Breast epithelium (tissue), 4 donors: ENCODE measurements around the gene SNAP25. TPM values are rescaled to one million over a fixed set of nuclear protein-coding genes. Genes with fewer than 3 reads are reported as not detected.

Experiments
- DNase-seq, 2 donors: peaks; one replicate each; pipeline ENCODE4 v3.0.0-alpha.2; 2019; ENCODE audit warnings: low spot score in 2 of 2
- H3K27ac ChIP-seq, 2 donors: fragments of 200-600 bp; sonication (generic) in 1 of 2; one replicate each; pipeline ENCODE4 v1.5.1; 2016 to 2019; ENCODE audit warnings: mild to moderate bottlenecking in 1 of 2
- H3K27me3 ChIP-seq, 2 donors: fragments of 200-600 bp; sonication (generic) in 1 of 2; one replicate each; pipeline versions ENCODE4 v1.5.1 to v1.6.0; 2017 to 2019; ENCODE audit warnings: control low read depth in 1 of 2, mild to moderate bottlenecking in 1 of 2
- H3K36me3 ChIP-seq: fragments of 200-600 bp; one replicate; pipeline ENCODE4 v1.5.1; 2019
- H3K4me1 ChIP-seq, 2 donors: fragments of 200-600 bp; sonication (generic); one replicate each; pipeline ENCODE4 v1.5.1; 2016 to 2019; ENCODE audit warnings: control low read depth in 1 of 2
- H3K4me3 ChIP-seq, 3 donors: fragments of 200-600 bp; sonication (generic); 1 replicate in 2 of 3; 2 replicates in 1 of 3; pipeline ENCODE4 v1.5.1; 2016 to 2019; ENCODE audit warnings: mild to moderate bottlenecking in 3 of 3, moderate library complexity in 2 of 3
- H3K9me3 ChIP-seq, 2 donors: fragments of 200-600 bp; sonication (generic) in 1 of 2; one replicate each; pipeline ENCODE4 v1.5.1; 2016 to 2019; ENCODE audit warnings: control low read depth in 1 of 2
- CTCF ChIP-seq, 3 donors: fragments of 450-650 bp; IDR thresholded peaks; one replicate each; pipeline ENCODE4 v1.5.1; 2016 to 2017; ENCODE audit warnings: antibody characterized with exemption in 3 of 3, mild to moderate bottlenecking in 3 of 3, moderate library complexity in 3 of 3
- POLR2A ChIP-seq: fragments of 450-650 bp; IDR thresholded peaks from one replicate; pipeline ENCODE4 v1.6.1; 2016; ENCODE audit warnings: antibody characterized with exemption, mild to moderate bottlenecking, moderate library complexity
- POLR2AphosphoS5 ChIP-seq, 3 donors: sonication (generic); formaldehyde crosslinking; IDR thresholded peaks; one replicate each; pipeline ENCODE4 v1.6.1; 2017; ENCODE audit warnings: antibody characterized with exemption in 3 of 3
- intact Hi-C: fragments of 100-400 bp; cut with DNase I; formaldehyde crosslinking; loops from one replicate; pipeline ENCODE4 v1.15.1; 2023; ENCODE audit warnings: low total_unique reads
- total RNA-seq, 3 donors: library from RNA; depleted of rRNA; stranded (reverse); fragments of >200 nt; gene quantifications; one replicate each; pipeline ENCODE4 v1.1.0, GENCODE V29; 2016

The SNAP25 gene
- 1 to 10 TPM in 2 of 3 donors, under 1 TPM in 1; 0.32 to 1.6 (median 1.6) TPM for total RNA-seq

- intact Hi-C loops = no loop called here
- Histone ChIP-seq H3K27me3 (peaks cover 0 to 17% of the 10 kb centered on the region in 2 donors), H3K27ac (peak within 1 kb of the TSS; percentile 91 to 95), H3K4me3 (peak within 1 kb of the TSS; percentile 28 to 65 (median 52)), H3K4me1 (no peaks in the 10 kb centered on the region), H3K9me3 (no peaks in the 10 kb centered on the region), H3K36me3 (no peaks in the 10 kb centered on the region)
- DNase-seq = peak; percentile 63 to 76
- no peak for TF ChIP-seq POLR2A
- TF ChIP-seq POLR2AphosphoS5 (IDR thresholded peaks at IDR 0.05) = no peak
These were observed at the start of gene SNAP25 for GRCh38 chr20:10218536-10219451. Gene SNAP25 (plus strand): TSS chr20:10218830. CDS start chr20:10275492, 56,662 bp downstream.

DNA sequence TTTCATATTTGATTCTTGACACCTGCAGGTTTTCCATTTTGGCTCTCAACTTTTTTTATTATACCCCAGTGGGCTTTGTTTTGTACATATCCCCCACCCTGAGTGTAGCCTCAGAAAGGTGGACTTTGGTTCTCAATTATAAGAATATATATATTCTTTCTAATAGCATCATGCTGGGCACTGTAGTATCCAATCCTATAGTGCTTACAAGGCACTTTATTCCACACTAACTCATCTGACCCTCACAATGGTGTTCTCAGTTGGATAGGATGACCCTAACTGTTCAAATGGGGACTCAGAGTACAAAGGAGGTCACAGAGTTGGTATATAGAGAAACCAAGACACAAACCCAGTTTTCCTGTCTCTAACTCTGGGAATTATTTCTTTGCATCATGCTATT is 48.9 kb upstream of the SNAP25 start:
- intact Hi-C loops = no loop called here
- DNase-seq = no peak
- H3K27me3 ChIP-seq = no peaks in the 10 kb centered on the region
- no peaks in the 10 kb centered on the region for H3K4me1 ChIP-seq
- H3K27ac ChIP-seq = no peak overlapping the region
- TF ChIP-seq CTCF (IDR thresholded peaks at IDR 0.05) = no peak
- TF ChIP-seq POLR2AphosphoS5 (IDR thresholded peaks at IDR 0.05) = no peak
- TF ChIP-seq POLR2A = no peak
- peaks cover 0 to 3% of the 10 kb centered on the region in 2 donors for H3K9me3 ChIP-seq
- H3K4me3 ChIP-seq = no peak overlapping the region
- no peaks in the 10 kb centered on the region for H3K36me3 ChIP-seq

GRCh38 chr20:10170261-10170660 is 48.4 kb upstream of the SNAP25 start:
- no peak overlapping the region for H3K4me3 ChIP-seq
- H3K36me3 ChIP-seq = no peaks in the 10 kb centered on the region
- H3K4me1 ChIP-seq = no peaks in the 10 kb centered on the region
- no peak overlapping the region for H3K27ac ChIP-seq
- DNase-seq = no peak
- H3K27me3 ChIP-seq = no peaks in the 10 kb centered on the region
- intact Hi-C loops = no loop called here
- peaks cover 0 to 3% of the 10 kb centered on the region in 2 donors for H3K9me3 ChIP-seq
- TF ChIP-seq CTCF (IDR thresholded peaks at IDR 0.05) = no peak
- no peak for TF ChIP-seq POLR2A
- no peak for TF ChIP-seq POLR2AphosphoS5 (IDR thresholded peaks at IDR 0.05)

DNA sequence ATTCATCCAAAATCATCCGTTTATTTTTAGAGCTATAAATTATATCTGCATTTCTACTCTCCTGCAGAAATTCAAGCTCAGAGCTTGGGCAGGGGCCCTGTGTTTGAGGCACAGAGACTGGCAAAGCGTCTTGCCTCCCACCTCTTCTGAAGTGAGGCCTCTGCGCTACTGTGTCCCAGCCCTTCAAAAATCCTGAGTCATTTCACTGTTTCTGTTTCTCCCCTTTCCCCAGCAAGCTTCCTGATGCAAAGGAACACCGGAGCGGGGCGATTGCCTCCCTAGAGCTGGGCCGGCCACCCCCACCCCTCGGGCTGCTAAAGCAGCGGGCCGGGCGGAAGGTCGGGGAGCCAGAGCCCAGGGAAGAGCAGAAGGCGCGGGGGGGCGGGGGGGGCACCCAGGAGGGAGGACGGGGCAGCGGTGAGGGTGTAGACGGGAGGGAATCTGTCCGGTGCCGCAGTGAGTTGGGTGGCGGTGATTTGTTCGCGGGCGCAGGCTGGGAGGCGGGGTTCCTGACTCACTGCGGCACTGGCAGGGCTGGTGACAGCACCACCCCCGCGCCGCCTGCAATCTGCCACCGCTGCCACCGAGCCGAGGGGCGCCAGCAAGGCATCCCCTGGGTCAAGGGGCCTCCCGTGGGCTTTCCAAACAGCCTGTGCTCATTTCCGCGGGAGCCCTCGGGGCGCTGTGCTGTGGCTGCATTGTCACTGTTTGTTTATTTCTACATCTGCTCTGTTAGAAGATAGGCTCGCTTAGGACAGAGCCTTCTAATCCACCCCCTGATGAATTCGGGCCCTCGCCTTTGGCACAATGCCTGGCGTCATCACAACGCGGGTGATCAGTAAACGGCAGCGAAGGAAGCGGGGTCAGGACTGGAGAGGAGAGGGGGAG is 46.5 kb upstream of the SNAP25 start:
- Histone ChIP-seq H3K4me3 (peak overlapping the region; percentile 33 to 72 (median 49)), H3K9me3 (peaks cover 0 to 3% of the 10 kb centered on the region in 2 donors), H3K27me3 (no peaks in the 10 kb centered on the region), H3K27ac (no peak overlapping the region), H3K4me1 (no peaks in the 10 kb centered on the region), H3K36me3 (no peaks in the 10 kb centered on the region)
- intact Hi-C loops = no loop called here
- TF ChIP-seq POLR2A = no peak
- no peak for TF ChIP-seq CTCF (IDR thresholded peaks at IDR 0.05)
- TF ChIP-seq POLR2AphosphoS5 (IDR thresholded peaks at IDR 0.05) = no peak
- no peak for DNase-seq

GRCh38 chr20:10172998-10173655 is 45.5 kb upstream of the SNAP25 start:
- DNase-seq = no peak
- no peaks in the 10 kb centered on the region for H3K4me1 ChIP-seq
- peaks cover 0 to 3% of the 10 kb centered on the region in 2 donors for H3K9me3 ChIP-seq
- peak overlapping the region in 1 of 3 donors; percentile 72 for H3K4me3 ChIP-seq
- no peak for TF ChIP-seq POLR2AphosphoS5 (IDR thresholded peaks at IDR 0.05)
- no peak for TF ChIP-seq POLR2A
- TF ChIP-seq CTCF (IDR thresholded peaks at IDR 0.05) = no peak
- no peaks in the 10 kb centered on the region for H3K27me3 ChIP-seq
- intact Hi-C loops = no loop called here
- H3K36me3 ChIP-seq = no peaks in the 10 kb centered on the region
- no peak overlapping the region for H3K27ac ChIP-seq
